OCI-LY7 (cell line): Measurements from ENCODE around the gene DHRSX.

ENCODE experiments used
- CTCF ChIP-seq: fragments of 200-600 bp; sonication (generic); conservative IDR thresholded peaks from 2 replicates; pipeline ENCODE4 v1.5.1; 2014; ENCODE audit warnings: mild to moderate bottlenecking, antibody characterized with exemption, low read length, moderate library complexity, mixed read lengths
- EZH2phosphoT487 ChIP-seq: fragments of 200-600 bp; sonication (generic); IDR thresholded peaks from 2 replicates; pipeline ENCODE4 v1.6.1; 2018; ENCODE audit warnings: low read depth, borderline replicate concordance, mild to moderate bottlenecking, mixed run types, antibody characterized with exemption, low read length, moderate library complexity, mixed read lengths

- no peak for TF ChIP-seq CTCF
- TF ChIP-seq EZH2phosphoT487 = no peak
These were observed 115.6 kb downstream of the DHRSX start for GRCh38 chrX:2385224-2385623.
